Natural killer cell treated with Interleukin-12 subunit alpha and Interleukin-12 subunit beta and Interleukin-15 and Interleukin-18, amount 100 ng/mL, for 72 hours (primary cell): ENCODE data around the gene ATP1A2. TPM values are rescaled to one million over a fixed set of nuclear protein-coding genes. Genes with fewer than 3 reads are reported as not detected.

Source experiments
- ATAC-seq, 2 donors: fragments of 150-1000 bp; cut with Tn5 transposase in 1 of 2; sonication (Bioruptor Pico), chemical (Tn5 transposase) in 1 of 2; 2 replicates each; pipeline ENCODE4 v1.10.0; 2021
- DNase-seq: peaks from one replicate; pipeline ENCODE4 v3.0.0; 2022; ENCODE audit warnings: low spot score
- H3K27ac Mint-ChIP-seq, 2 donors: 1 replicate in 1 of 2; 2 replicates in 1 of 2; pipeline ENCODE4 v1.8.0; 2022; ENCODE audit warnings: mixed read lengths in 2 of 2, mild to moderate bottlenecking in 1 of 2, moderate library complexity in 1 of 2
- H3K27me3 Mint-ChIP-seq, 2 donors: 1 replicate in 1 of 2; 2 replicates in 1 of 2; pipeline ENCODE4 v1.8.0; 2022; ENCODE audit warnings: mixed read lengths in 2 of 2
- H3K36me3 Mint-ChIP-seq: one replicate; pipeline ENCODE4 v1.8.0; 2022; ENCODE audit warnings: mixed read lengths
- H3K4me1 Mint-ChIP-seq, 2 donors: 1 replicate in 1 of 2; 2 replicates in 1 of 2; pipeline ENCODE4 v1.8.0; 2022; ENCODE audit warnings: low read depth in 2 of 2, mixed read lengths in 2 of 2, mild to moderate bottlenecking in 1 of 2
- H3K4me3 Mint-ChIP-seq: one replicate; pipeline ENCODE4 v1.8.0; 2022; ENCODE audit warnings: mixed read lengths
- H3K9me3 Mint-ChIP-seq: 2 replicates; pipeline ENCODE4 v1.8.0; 2022; ENCODE audit warnings: mixed read lengths
- total RNA-seq, 2 donors: library from RNA; stranded (reverse); gene quantifications; one replicate each; pipeline ENCODE4 v1.2.3, GENCODE V29; 2022

The ATP1A2 gene
- total RNA-seq, 2 donors from 2014 or later = not detected

GRCh38 chr1:160080381-160081100 lies 35.0 kb upstream of the ATP1A2 start:
- Mint-ChIP-seq H3K27ac (no peak overlapping the region), H3K27me3 (peaks cover 42 to 55% of the 10 kb centered on the region in 2 donors), H3K36me3 (no peaks in the 10 kb centered on the region), H3K4me3 (no peak overlapping the region), H3K9me3 (no peaks in the 10 kb centered on the region), H3K4me1 (peaks cover 5 to 7% of the 10 kb centered on the region in 2 donors)
- ATAC-seq (no peak), DNase-seq (no peak)

GRCh38 chr1:160081261-160081936 lies 34.2 kb upstream of the ATP1A2 start, which contains the start of gene KCNJ9:
Gene KCNJ9, plus strand, starts transcription at chr1:160081538. Its CDS starts 2,493 bp downstream, at chr1:160084031.
- Mint-ChIP-seq H3K4me3 (no peak within 1 kb of the TSS), H3K27me3 (peaks cover 42 to 55% of the 10 kb centered on the region in 2 donors), H3K9me3 (no peaks in the 10 kb centered on the region), H3K4me1 (peaks cover 5 to 10% of the 10 kb centered on the region in 2 donors), H3K27ac (no peak within 1 kb of the TSS), H3K36me3 (no peaks in the 10 kb centered on the region)
- ATAC-seq (no peak), DNase-seq (no peak)

- Mint-ChIP-seq H3K27ac (no peak overlapping the region), H3K4me3 (no peak overlapping the region), H3K36me3 (no peaks in the 10 kb centered on the region), H3K4me1 (peaks cover 5 to 10% of the 10 kb centered on the region in 2 donors), H3K27me3 (peaks cover 39 to 50% of the 10 kb centered on the region in 2 donors), H3K9me3 (no peaks in the 10 kb centered on the region)
- DNase-seq (no peak), ATAC-seq (no peak)
Observed at GRCh38 chr1:160082487-160082886, 33.1 kb upstream of the ATP1A2 start.

- DNase-seq (no peak), ATAC-seq (no peak)
- H3K9me3 Mint-ChIP-seq = no peaks in the 10 kb centered on the region
- H3K4me1 Mint-ChIP-seq = peaks cover 5 to 10% of the 10 kb centered on the region in 2 donors
- H3K4me3 Mint-ChIP-seq = no peak overlapping the region
- no peaks in the 10 kb centered on the region for H3K36me3 Mint-ChIP-seq
- peaks cover 38 to 47% of the 10 kb centered on the region in 2 donors for H3K27me3 Mint-ChIP-seq
- H3K27ac Mint-ChIP-seq = no peak overlapping the region
Observed at GRCh38 chr1:160082926-160083325, 32.6 kb upstream of the ATP1A2 start.

GRCh38 chr1:160083968-160084770 lies 31.4 kb upstream of the ATP1A2 start:
- no peaks in the 10 kb centered on the region for H3K9me3 Mint-ChIP-seq
- peak overlapping the region; percentile 66 for H3K4me3 Mint-ChIP-seq
- peaks cover 33 to 39% of the 10 kb centered on the region in 2 donors for H3K27me3 Mint-ChIP-seq
- peaks cover 5 to 10% of the 10 kb centered on the region in 2 donors for H3K4me1 Mint-ChIP-seq
- no peak overlapping the region for H3K27ac Mint-ChIP-seq
- peak; percentile 49 to 70 for ATAC-seq
- no peak for DNase-seq
- no peaks in the 10 kb centered on the region for H3K36me3 Mint-ChIP-seq

GRCh38 chr1:160084771-160085321 lies 30.7 kb upstream of the ATP1A2 start:
- DNase-seq (no peak), ATAC-seq (no peak)
- no peak overlapping the region for H3K27ac Mint-ChIP-seq
- H3K4me3 Mint-ChIP-seq = no peak overlapping the region
- H3K27me3 Mint-ChIP-seq = peaks cover 31 to 32% of the 10 kb centered on the region in 2 donors
- no peaks in the 10 kb centered on the region for H3K9me3 Mint-ChIP-seq
- H3K36me3 Mint-ChIP-seq = no peaks in the 10 kb centered on the region
- peaks cover 5 to 10% of the 10 kb centered on the region in 2 donors for H3K4me1 Mint-ChIP-seq

- DNase-seq (peak; percentile 73), ATAC-seq (peak; percentile 56 to 66)
- peaks cover 5 to 10% of the 10 kb centered on the region in 2 donors for H3K4me1 Mint-ChIP-seq
- no peaks in the 10 kb centered on the region for H3K36me3 Mint-ChIP-seq
- no peak overlapping the region for H3K4me3 Mint-ChIP-seq
- H3K9me3 Mint-ChIP-seq = no peaks in the 10 kb centered on the region
- H3K27ac Mint-ChIP-seq = no peak overlapping the region
- peaks cover 22 to 24% of the 10 kb centered on the region in 2 donors for H3K27me3 Mint-ChIP-seq
Observed at GRCh38 chr1:160085686-160086455, 29.7 kb upstream of the ATP1A2 start.

GRCh38 chr1:160086456-160086892 lies 29.1 kb upstream of the ATP1A2 start:
- no peak for DNase-seq
- H3K27ac Mint-ChIP-seq = no peak overlapping the region
- no peaks in the 10 kb centered on the region for H3K9me3 Mint-ChIP-seq
- H3K36me3 Mint-ChIP-seq = no peaks in the 10 kb centered on the region
- H3K4me1 Mint-ChIP-seq = peaks cover 5 to 10% of the 10 kb centered on the region in 2 donors
- no peak overlapping the region for H3K4me3 Mint-ChIP-seq
- H3K27me3 Mint-ChIP-seq = peaks cover 15 to 19% of the 10 kb centered on the region in 2 donors
- no peak for ATAC-seq

GRCh38 chr1:160087118-160087662 lies 28.4 kb upstream of the ATP1A2 start:
- Mint-ChIP-seq H3K9me3 (no peaks in the 10 kb centered on the region), H3K27ac (no peak overlapping the region), H3K27me3 (peaks cover 8 to 14% of the 10 kb centered on the region in 2 donors), H3K4me1 (peaks cover 5 to 10% of the 10 kb centered on the region in 2 donors), H3K36me3 (no peaks in the 10 kb centered on the region), H3K4me3 (no peak overlapping the region)
- ATAC-seq = no peak
- DNase-seq = no peak

GRCh38 chr1:160089883-160090282 lies 25.7 kb upstream of the ATP1A2 start:
- H3K36me3 Mint-ChIP-seq = no peaks in the 10 kb centered on the region
- no peak overlapping the region for H3K27ac Mint-ChIP-seq
- ATAC-seq (no peak), DNase-seq (no peak)
- peaks cover 0 to 7% of the 10 kb centered on the region in 2 donors for H3K4me1 Mint-ChIP-seq
- no peak overlapping the region for H3K4me3 Mint-ChIP-seq
- no peaks in the 10 kb centered on the region for H3K9me3 Mint-ChIP-seq
- no peaks in the 10 kb centered on the region for H3K27me3 Mint-ChIP-seq

GRCh38 chr1:160090760-160091159 lies 24.8 kb upstream of the ATP1A2 start:
- Mint-ChIP-seq H3K9me3 (no peaks in the 10 kb centered on the region), H3K36me3 (no peaks in the 10 kb centered on the region), H3K27me3 (no peaks in the 10 kb centered on the region), H3K27ac (no peak overlapping the region), H3K4me3 (no peak overlapping the region), H3K4me1 (peaks cover under 1 to 3% of the 10 kb centered on the region in 2 donors)
- no peak for DNase-seq
- no peak for ATAC-seq

GRCh38 chr1:160091666-160092223 lies 23.8 kb upstream of the ATP1A2 start:
- H3K36me3 Mint-ChIP-seq = no peaks in the 10 kb centered on the region
- H3K9me3 Mint-ChIP-seq = no peaks in the 10 kb centered on the region
- H3K4me1 Mint-ChIP-seq = peaks cover 8 to 10% of the 10 kb centered on the region in 2 donors
- no peak for DNase-seq
- ATAC-seq = no peak
- H3K27ac Mint-ChIP-seq = no peak overlapping the region
- H3K27me3 Mint-ChIP-seq = no peaks in the 10 kb centered on the region
- H3K4me3 Mint-ChIP-seq = no peak overlapping the region
